IMR-90 (cell line): ENCODE measurements around the gene FUT9. TPM values are rescaled to one million over a fixed set of nuclear protein-coding genes. Genes with fewer than 3 reads are reported as not detected.

ENCODE experiments used
- ATAC-seq: fragments of 200-7000 bp; cut with Tn5 transposase; 2 replicates; pipeline ENCODE4 v1.9.1; 2020; ENCODE audit warnings: low read depth, mild to moderate bottlenecking, moderate library complexity
- BruUV-seq: library from RNA; stranded (reverse); fragments of 400-500 nt; replicated peaks from 2 replicates; lab custom pipeline; 2021; lab: Mats Ljungman, UMichigan
- CTCF ChIA-PET: fragments of 300-600 bp; formaldehyde crosslinking; extraction: SDS; loops from one replicate; lab custom pipeline; 2021; ENCODE audit warnings: antibody characterized with exemption; lab: Yijun Ruan, JAX
- POLR2A ChIA-PET: fragments of 300-600 bp; sonication (Branson Sonifier 250); formaldehyde crosslinking; loops from one replicate; lab custom pipeline; 2022; ENCODE audit warnings: antibody characterized with exemption; ENCODE audit not compliant: unreplicated experiment; lab: Charles Lee
- DNase-seq: peaks from one replicate; pipeline ENCODE4 v3.0.0; 2013
- H2AFZ ChIP-seq: replicated peaks from 2 replicates; pipeline ENCODE3; 2013; ENCODE audit warnings: low read length, mild to moderate bottlenecking; ENCODE audit not compliant: poor library complexity
- H2AK5ac ChIP-seq: 2 replicates; pipeline ENCODE4 v1.6.1; 2013; ENCODE audit warnings: low read depth, low read length, inconsistent platforms
- H2AK9ac ChIP-seq: replicated peaks from 2 replicates; pipeline ENCODE3; 2013; ENCODE audit warnings: mild to moderate bottlenecking, low read depth, low read length, moderate library complexity; ENCODE audit not compliant: poor library complexity
- H2BK120ac ChIP-seq: 2 replicates; pipeline ENCODE4 v1.6.1; 2013; ENCODE audit warnings: low read depth, low read length, inconsistent platforms
- H2BK15ac ChIP-seq: 3 replicates; pipeline ENCODE4 v1.6.1; 2013; ENCODE audit warnings: low read depth, low read length, inconsistent platforms
- H2BK20ac ChIP-seq: 2 replicates; pipeline ENCODE4 v1.6.1; 2013; ENCODE audit warnings: low read depth, mild to moderate bottlenecking, inconsistent platforms, low read length, moderate library complexity
- H2BK5ac ChIP-seq: 2 replicates; pipeline ENCODE4 v1.6.1; 2013; ENCODE audit warnings: mild to moderate bottlenecking, low read depth, low read length, inconsistent platforms; ENCODE audit not compliant: poor library complexity, severe bottlenecking
- H3K14ac ChIP-seq: replicated peaks from 2 replicates; pipeline ENCODE4 v1.6.1; 2013; ENCODE audit warnings: low read depth, low read length, inconsistent platforms
- H3K18ac ChIP-seq: 2 replicates; pipeline ENCODE4 v1.6.1; 2013; ENCODE audit warnings: low read depth, low read length, control low read depth
- H3K23ac ChIP-seq: 2 replicates; pipeline ENCODE4 v1.6.1; 2013; ENCODE audit warnings: low read depth, low read length, inconsistent platforms
- H3K27ac ChIP-seq: 2 replicates; pipeline ENCODE4 v1.5.1; 2013; ENCODE audit warnings: mild to moderate bottlenecking, control low read depth, low read length; ENCODE audit not compliant: insufficient read depth
- H3K27me3 ChIP-seq: 2 replicates; pipeline ENCODE4 v1.6.1; 2013; ENCODE audit warnings: low read length; ENCODE audit not compliant: control insufficient read depth, insufficient read depth
- H3K36me3 ChIP-seq: 2 replicates; pipeline ENCODE4 v1.6.1; 2013; ENCODE audit warnings: low read length, mixed read lengths; ENCODE audit not compliant: control insufficient read depth, insufficient read depth
- H3K4ac ChIP-seq: 2 replicates; pipeline ENCODE4 v1.6.1; 2013; ENCODE audit warnings: low read depth, low read length, inconsistent platforms
- H3K4me1 ChIP-seq: 2 replicates; pipeline ENCODE4 v1.6.1; 2013; ENCODE audit warnings: low read length, mixed read lengths; ENCODE audit not compliant: control insufficient read depth, insufficient read depth
- H3K4me2 ChIP-seq: 2 replicates; pipeline ENCODE4 v1.6.1; 2013; ENCODE audit warnings: low read depth, mild to moderate bottlenecking, control low read depth, low read length, moderate library complexity
- H3K4me3 ChIP-seq: 2 replicates; pipeline ENCODE4 v1.5.1; 2013; ENCODE audit warnings: low read depth, mild to moderate bottlenecking, control low read depth, low read length, moderate library complexity; ENCODE audit not compliant: insufficient read depth
- H3K56ac ChIP-seq: 2 replicates; pipeline ENCODE4 v1.6.1; 2013; ENCODE audit warnings: low read length, inconsistent platforms; ENCODE audit not compliant: insufficient read depth; ENCODE audit errors: extremely low read depth
- H3K79me1 ChIP-seq, 2 experiments: 2 replicates each; pipeline ENCODE4 v1.6.1; 2013; ENCODE audit warnings: low read length in 2 of 2, inconsistent platforms in 1 of 2, low read depth in 1 of 2
- H3K9ac ChIP-seq: 2 replicates; pipeline ENCODE4 v1.6.1; 2013; ENCODE audit warnings: low read depth, low read length, control low read depth
- H3K9me1 ChIP-seq: 2 replicates; pipeline ENCODE4 v1.6.1; 2013; ENCODE audit warnings: low read length, inconsistent platforms; ENCODE audit not compliant: insufficient read depth
- H3K9me3 ChIP-seq: 2 replicates; pipeline ENCODE4 v1.6.1; 2013; ENCODE audit warnings: low read length; ENCODE audit not compliant: control insufficient read depth, insufficient read depth
- H4K20me1 ChIP-seq: 2 replicates; pipeline ENCODE4 v1.6.1; 2013; ENCODE audit warnings: low read length, inconsistent platforms; ENCODE audit not compliant: insufficient read depth
- H4K5ac ChIP-seq: 2 replicates; pipeline ENCODE4 v1.6.1; 2013; ENCODE audit warnings: mild to moderate bottlenecking, low read depth, low read length, control low read depth
- H4K8ac ChIP-seq, 2 experiments: 2 replicates each; pipeline ENCODE4 v1.6.1; 2013; ENCODE audit warnings: low read depth in 2 of 2, low read length in 2 of 2, control low read depth in 1 of 2, inconsistent platforms in 1 of 2
- H4K91ac ChIP-seq: 2 replicates; pipeline ENCODE4 v1.6.1; 2013; ENCODE audit warnings: low read depth, low read length, inconsistent platforms; ENCODE audit not compliant: insufficient read depth
- RAD21 ChIP-seq: IDR thresholded peaks from 2 replicates; pipeline ENCODE4 v1.6.1; 2012; ENCODE audit warnings: low read length, improper control_type of control experiment
- dilution Hi-C: fragments of 300-500 bp; cut with HindIII; formaldehyde crosslinking; loops from one replicate; pipeline ENCODE4 v1.14.3; 2018; ENCODE audit warnings: low sequenced_read_pairs; ENCODE audit not compliant: unreplicated experiment
- in situ Hi-C: fragments of 300-500 bp; cut with MboI; formaldehyde crosslinking; loops from 3 replicates; pipeline ENCODE4 v1.14.3; 2019; ENCODE audit warnings: low sequenced_read_pairs, inconsistent platforms, mixed read lengths
- intact Hi-C: fragments of 100-400 bp; cut with micrococcal nuclease; formaldehyde crosslinking; loops from 2 replicates; pipeline ENCODE4 v1.10.0; 2022
- polyA plus RNA-seq, 3 experiments: library from polyadenylated mRNA; depleted of rRNA; stranded (reverse); fragments of >200 nt; gene quantifications; 2 replicates each; pipeline ENCODE4 v1.2.3, GENCODE V29; 2012; ENCODE audit warnings: low replicate concordance in 1 of 3
- total RNA-seq: library from RNA; depleted of rRNA; stranded (reverse); fragments of >200 nt; gene quantifications from 2 replicates; pipeline ENCODE4 v1.2.3, GENCODE V29; 2012

FUT9 gene
- total and polyA plus RNA-seq, 2 of the 4 experiments (the other 2 are of a cell fraction), result under 0.01 TPM; not detected in 1

DNA sequence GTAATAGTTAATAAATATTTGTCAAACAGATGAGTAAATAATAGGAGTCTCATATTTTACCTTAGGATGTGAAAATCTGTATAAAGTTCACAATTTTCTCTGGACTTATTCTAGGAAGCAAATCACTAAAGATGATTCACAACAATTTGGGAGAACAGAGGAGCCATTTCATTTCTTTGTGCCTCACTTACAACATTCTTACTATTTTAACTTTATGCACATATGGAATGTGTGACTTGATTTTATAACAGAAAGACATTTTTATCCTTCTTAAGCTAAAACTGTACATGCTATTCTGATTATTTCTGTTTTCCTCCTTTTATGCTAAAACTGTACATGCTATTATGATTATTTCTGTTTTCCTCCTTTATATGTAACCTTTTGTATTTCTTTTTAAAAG is 83.3 kb downstream of the FUT9 start:
- Histone ChIP-seq H3K9me1 (no peaks in the 10 kb centered on the region), H2AK5ac (no peak overlapping the region), H2BK120ac (no peak overlapping the region), H3K79me1 (no peaks in the 10 kb centered on the region), H3K4me3 (no peak overlapping the region), H3K23ac (no peak overlapping the region), H4K5ac (no peak overlapping the region), H3K4ac (no peak overlapping the region), H2BK5ac (no peak overlapping the region), H2BK20ac (no peak overlapping the region), H2AFZ (no peak overlapping the region), H2BK15ac (no peak overlapping the region), H3K4me1 (no peaks in the 10 kb centered on the region), H4K8ac (no peak overlapping the region), H3K27me3 (no peaks in the 10 kb centered on the region), H3K9me3 (peaks cover 2% of the 10 kb centered on the region; the same call in 1 of the 2 replicates), H3K14ac (no peak overlapping the region), H2AK9ac (no peak overlapping the region), H3K18ac (no peak overlapping the region), H4K20me1 (no peaks in the 10 kb centered on the region), H3K27ac (no peak overlapping the region), H3K36me3 (no peaks in the 10 kb centered on the region), H3K9ac (no peak overlapping the region), H4K91ac (no peak overlapping the region), H3K4me2 (no peak overlapping the region), H3K56ac (no peak overlapping the region)
- in situ Hi-C loops, result no loop called here
- ChIA-PET POLR2A (no interaction called here), CTCF (no interaction called here)
- intact Hi-C loops, result no loop called here
- no TSS peak for BruUV-seq
- DNase-seq, result no peak
- no peak for TF ChIP-seq RAD21
- dilution Hi-C loops, result no loop called here
- no peak for ATAC-seq
